SK-N-SH (cell line): ENCODE measurements around the gene IFNL3. TPM values are rescaled to one million over a fixed set of nuclear protein-coding genes. Genes with fewer than 3 reads are reported as not detected.

ENCODE experiments used
- CTCF ChIA-PET: fragments of 300-600, 350-600 bp; formaldehyde crosslinking; extraction: SDS; loops from one replicate; lab custom pipeline; 2021; lab: Yijun Ruan, JAX
- POLR2A ChIA-PET: fragments of 350-600 bp; sonication (Branson Sonifier 250); formaldehyde crosslinking; extraction: SDS; loops from one replicate; lab custom pipeline; 2020; ENCODE audit warnings: antibody characterized with exemption, inconsistent platforms; lab: Yijun Ruan, JAX
- DNase-seq: peaks from one replicate; pipeline ENCODE4 v3.0.0; 2012
- H2AFZ ChIP-seq: fragments of 200-600 bp; sonication (generic); 2 replicates; pipeline ENCODE4 v1.8.1; 2016; ENCODE audit warnings: antibody characterized with exemption, mild to moderate bottlenecking, low read depth
- H3F3A ChIP-seq: fragments of 200-600 bp; sonication (generic); replicated peaks from 2 replicates; pipeline ENCODE3; 2016; ENCODE audit warnings: antibody characterized with exemption, mild to moderate bottlenecking; ENCODE audit not compliant: insufficient read depth
- H3K27ac ChIP-seq, 2 experiments: fragments of 200-500 bp in 1 of 2; fragments of 200-600 bp in 1 of 2; sonication (Bioruptor generic) in 1 of 2; sonication (generic), shearing (Covaris generic) in 1 of 2; 2 replicates each; pipeline versions ENCODE4 v1.5.1 to v1.6.1; 2014 to 2016; ENCODE audit warnings: low read depth in 2 of 2, inconsistent platforms in 1 of 2, low read length in 1 of 2, mild to moderate bottlenecking in 1 of 2, mixed read lengths in 1 of 2
- H3K27me3 ChIP-seq: fragments of 200-600 bp; sonication (generic), shearing (Covaris generic); 2 replicates; pipeline ENCODE4 v1.6.1; 2016; ENCODE audit warnings: mixed run types; ENCODE audit not compliant: insufficient read depth
- H3K36me3 ChIP-seq, 2 experiments: fragments of 200-500 bp in 1 of 2; fragments of 200-600 bp in 1 of 2; sonication (Bioruptor generic) in 1 of 2; sonication (generic) in 1 of 2; replicated peaks in 1 of 2; 2 replicates each; pipeline versions ENCODE3 to v1.5.1; 2014 to 2016; ENCODE audit warnings: low read length in 1 of 2, mild to moderate bottlenecking in 1 of 2; ENCODE audit not compliant: insufficient read depth in 2 of 2, control insufficient read depth in 1 of 2
- H3K4me1 ChIP-seq, 2 experiments: fragments of 200-500 bp in 1 of 2; fragments of 200-600 bp in 1 of 2; sonication (Bioruptor generic) in 1 of 2; sonication (generic), shearing (Covaris generic) in 1 of 2; 2 replicates each; pipeline versions ENCODE4 v1.5.1 to v1.6.1; 2014 to 2016; ENCODE audit warnings: low read depth in 1 of 2, low read length in 1 of 2, mixed run types in 1 of 2; ENCODE audit not compliant: insufficient read depth in 2 of 2, control insufficient read depth in 1 of 2
- H3K4me2 ChIP-seq: fragments of 200-600 bp; sonication (generic), shearing (Covaris generic); 2 replicates; pipeline ENCODE4 v1.6.1; 2017; ENCODE audit warnings: mixed run types
- H3K4me3 ChIP-seq, 2 experiments: fragments of 200-500 bp in 1 of 2; fragments of 200-600 bp in 1 of 2; sonication (Bioruptor generic) in 1 of 2; sonication (generic), shearing (Covaris generic) in 1 of 2; 2 replicates each; pipeline versions ENCODE4 v1.5.1 to v1.8.1; 2014 to 2016; ENCODE audit warnings: low read depth in 2 of 2, inconsistent platforms in 1 of 2, low read length in 1 of 2, mild to moderate bottlenecking in 1 of 2, mixed read lengths in 1 of 2, moderate library complexity in 1 of 2
- H3K79me2 ChIP-seq: fragments of 200-600 bp; sonication (generic); 2 replicates; pipeline ENCODE4 v1.8.1; 2017; ENCODE audit warnings: mild to moderate bottlenecking; ENCODE audit not compliant: insufficient read depth
- H3K9ac ChIP-seq: fragments of 200-600 bp; sonication (generic); 2 replicates; pipeline ENCODE4 v1.6.1; 2017; ENCODE audit warnings: mixed run types
- H3K9me2 ChIP-seq: fragments of 200-600 bp; sonication (generic); 2 replicates; pipeline ENCODE4 v1.6.1; 2017; ENCODE audit warnings: mixed run types
- H3K9me3 ChIP-seq: fragments of 200-600 bp; sonication (generic); 2 replicates; pipeline ENCODE4 v1.6.1; 2017; ENCODE audit warnings: mixed run types, mild to moderate bottlenecking, moderate library complexity
- H4K20me1 ChIP-seq: fragments of 200-600 bp; sonication (generic); 2 replicates; pipeline ENCODE4 v1.6.1; 2017; ENCODE audit warnings: mild to moderate bottlenecking, mixed run types; ENCODE audit not compliant: insufficient read depth
- CHD2 ChIP-seq: fragments of 150-350 bp; IDR thresholded peaks from 2 replicates; pipeline ENCODE4 v1.6.1; 2018; ENCODE audit warnings: low read length; ENCODE audit not compliant: partially characterized antibody
- EP300 ChIP-seq, 2 experiments: IDR thresholded peaks; 2 replicates each; pipeline versions ENCODE4 v1.4.0 to v1.6.1; 2012; ENCODE audit warnings: borderline replicate concordance in 1 of 2, low read depth in 1 of 2, low read length in 1 of 2
- EZH2phosphoT487 ChIP-seq: fragments of 200-600 bp; sonication (generic); IDR thresholded peaks from 2 replicates; pipeline ENCODE4 v1.6.1; 2017; ENCODE audit warnings: low read depth, mixed run types, mild to moderate bottlenecking, antibody characterized with exemption, moderate library complexity, borderline replicate concordance
- FOSL2 ChIP-seq: IDR thresholded peaks from 2 replicates; pipeline ENCODE4 v1.4.0; 2012; ENCODE audit warnings: low read depth, mild to moderate bottlenecking, moderate library complexity, borderline replicate concordance
- FOXJ3 ChIP-seq: sonication (generic); formaldehyde crosslinking; IDR thresholded peaks from 2 replicates; pipeline ENCODE4 v1.5.1; 2020; ENCODE audit warnings: mild to moderate bottlenecking, missing genetic modification reagents
- GABPA ChIP-seq: IDR thresholded peaks from 2 replicates; pipeline ENCODE4 v1.4.0; 2012; ENCODE audit warnings: low read depth, mild to moderate bottlenecking
- JUND ChIP-seq: IDR thresholded peaks from 2 replicates; pipeline ENCODE4 v1.4.0; 2012
- MXI1 ChIP-seq: IDR thresholded peaks from 2 replicates; pipeline ENCODE4 v1.6.1; 2012; ENCODE audit warnings: mild to moderate bottlenecking, low read depth, low read length, improper control_type of control experiment
- NFIC ChIP-seq: IDR thresholded peaks from 2 replicates; pipeline ENCODE4 v1.4.0; 2012; ENCODE audit warnings: borderline replicate concordance
- POLR2AphosphoS5 ChIP-seq: IDR thresholded peaks from 2 replicates; pipeline ENCODE4 v1.6.1; 2012; ENCODE audit warnings: low read depth, low read length
- RAD21 ChIP-seq: IDR thresholded peaks from 2 replicates; pipeline ENCODE4 v1.6.1; 2012; ENCODE audit warnings: mild to moderate bottlenecking, low read length
- RCOR1 ChIP-seq: fragments of 150-350 bp; IDR thresholded peaks from 2 replicates; pipeline ENCODE4 v1.6.1; 2017; ENCODE audit warnings: antibody characterized with exemption, low read length
- RXRA ChIP-seq: IDR thresholded peaks from 2 replicates; pipeline ENCODE4 v1.4.0; 2012; ENCODE audit warnings: low read depth, mild to moderate bottlenecking, borderline replicate concordance
- SMC3 ChIP-seq: IDR thresholded peaks from 2 replicates; pipeline ENCODE4 v1.6.1; 2012; ENCODE audit warnings: low read depth, low read length, improper control_type of control experiment
- TAF1 ChIP-seq: IDR thresholded peaks from 2 replicates; pipeline ENCODE4 v1.6.1; 2012; ENCODE audit warnings: low read depth, mild to moderate bottlenecking, low read length, moderate library complexity, borderline replicate concordance
- TEAD4 ChIP-seq: IDR thresholded peaks from 2 replicates; pipeline ENCODE4 v1.4.0; 2012; ENCODE audit warnings: mild to moderate bottlenecking, borderline replicate concordance; ENCODE audit not compliant: insufficient read depth
- YY1 ChIP-seq: IDR thresholded peaks from 2 replicates; pipeline ENCODE4 v1.4.0; 2012; ENCODE audit warnings: low read depth, mild to moderate bottlenecking
- whole genome bisulfite sequencing: methylation state at CpG from one replicate; pipeline ENCODE4 v1.1.6; 2017; ENCODE audit warnings: low lambda C conversion rate; 5-methylcytosine and 5-hydroxymethylcytosine counted together
- polyA plus RNA-seq, 3 experiments: library from polyadenylated mRNA; depleted of rRNA; stranded (reverse); fragments of >200 nt; gene quantifications; 2 replicates each; pipeline ENCODE4 v1.2.3, GENCODE V29; 2012
- TF ChIP-seq, protein P1 (sequence below): fragments of 200-600 bp; sonication (generic); IDR thresholded peaks from 2 replicates; pipeline ENCODE4 v1.6.1; 2017; ENCODE audit warnings: antibody characterized with exemption, mild to moderate bottlenecking, moderate library complexity
- TF ChIP-seq, protein P2 (sequence below): IDR thresholded peaks from 2 replicates; pipeline ENCODE4 v1.6.1; 2012; ENCODE audit warnings: mild to moderate bottlenecking, low read depth, low read length, moderate library complexity
- TF ChIP-seq, protein P3 (sequence below): IDR thresholded peaks from 2 replicates; pipeline ENCODE4 v1.4.0; 2012; ENCODE audit warnings: low read depth, borderline replicate concordance

Gene IFNL3
- polyA plus RNA-seq, 1 of the 3 experiments (the other 2 are of a cell fraction) = not detected

DNA sequence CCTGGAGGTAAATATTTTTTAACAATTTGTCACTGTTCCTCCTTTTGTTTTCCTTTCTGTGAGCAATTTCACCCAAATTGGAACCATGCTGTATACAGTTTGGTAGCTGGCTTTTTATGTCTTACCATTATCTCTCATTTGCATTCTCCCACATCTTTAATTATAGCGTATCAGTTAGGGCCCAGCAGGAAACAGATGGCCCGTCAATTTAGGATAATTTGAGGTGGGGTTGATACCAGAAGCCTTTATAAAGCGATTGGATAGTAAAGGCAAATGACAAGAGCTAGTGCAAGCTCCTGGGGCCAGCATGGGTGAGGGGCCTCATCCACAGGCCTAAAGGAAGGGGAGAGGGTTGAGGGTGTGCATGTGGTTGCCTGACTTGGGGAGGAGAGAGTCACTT is 7.7 kb upstream of the IFNL3 start:
- no peak overlapping the region for H2AFZ ChIP-seq
- no peaks in the 10 kb centered on the region for H3K9me3 ChIP-seq
- H3K9me2 ChIP-seq = no peaks in the 10 kb centered on the region
- POLR2A ChIA-PET = no interaction called here
- H3K4me2 ChIP-seq = no peak overlapping the region
- peaks cover 4% of the 10 kb centered on the region; the same call in 1 of the 2 replicates for H3K27me3 ChIP-seq
- peaks cover 0 to 3% of the 10 kb centered on the region in 2 experiments; a peak in 1 of 4 replicates for H3K4me1 ChIP-seq
- CTCF ChIA-PET = interaction anchor here (1.1 to 1.6 kb wide), 2 partner anchors 19 to 141 kb away, joined by 3 read pairs; no protein-coding TSS in a partner anchor
- H4K20me1 ChIP-seq = no peaks in the 10 kb centered on the region
- TF ChIP-seq JUND (no peak), GABPA (no peak), RCOR1 (peak; percentile 54; the same call in 1 of the 2 replicates), RXRA (no peak)
- H3F3A ChIP-seq = no peaks in the 10 kb centered on the region
- H3K27ac ChIP-seq = no peak overlapping the region
- DNase-seq = peak; percentile 61
- WGBS = 35% methylated on average over 3 of the region's 3 CpGs
- no peak overlapping the region for H3K4me3 ChIP-seq
- H3K9ac ChIP-seq = no peak overlapping the region
- no peaks in the 10 kb centered on the region for H3K79me2 ChIP-seq
- no peaks in the 10 kb centered on the region for H3K36me3 ChIP-seq

DNA sequence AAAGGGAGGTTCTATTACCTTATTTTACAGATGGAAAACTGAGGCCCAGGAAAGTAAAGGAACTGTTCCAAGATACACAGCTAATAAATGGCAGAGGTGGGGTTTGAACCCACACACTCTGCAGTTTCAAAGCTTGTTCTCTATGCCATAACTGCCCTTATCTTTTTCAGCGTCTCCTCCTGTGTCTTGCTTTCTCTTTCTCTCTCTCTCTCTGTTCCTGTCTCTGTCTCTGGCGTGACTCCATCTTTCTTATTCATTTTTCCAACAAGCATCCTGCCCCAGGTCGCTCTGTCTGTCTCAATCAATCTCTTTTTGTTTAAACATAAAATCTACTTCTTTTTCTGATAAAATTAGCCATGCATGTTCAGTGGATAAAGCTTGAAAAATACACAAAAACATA is 7.0 kb upstream of the IFNL3 start:
- DNase-seq = no peak
- TF ChIP-seq, protein P1, sequence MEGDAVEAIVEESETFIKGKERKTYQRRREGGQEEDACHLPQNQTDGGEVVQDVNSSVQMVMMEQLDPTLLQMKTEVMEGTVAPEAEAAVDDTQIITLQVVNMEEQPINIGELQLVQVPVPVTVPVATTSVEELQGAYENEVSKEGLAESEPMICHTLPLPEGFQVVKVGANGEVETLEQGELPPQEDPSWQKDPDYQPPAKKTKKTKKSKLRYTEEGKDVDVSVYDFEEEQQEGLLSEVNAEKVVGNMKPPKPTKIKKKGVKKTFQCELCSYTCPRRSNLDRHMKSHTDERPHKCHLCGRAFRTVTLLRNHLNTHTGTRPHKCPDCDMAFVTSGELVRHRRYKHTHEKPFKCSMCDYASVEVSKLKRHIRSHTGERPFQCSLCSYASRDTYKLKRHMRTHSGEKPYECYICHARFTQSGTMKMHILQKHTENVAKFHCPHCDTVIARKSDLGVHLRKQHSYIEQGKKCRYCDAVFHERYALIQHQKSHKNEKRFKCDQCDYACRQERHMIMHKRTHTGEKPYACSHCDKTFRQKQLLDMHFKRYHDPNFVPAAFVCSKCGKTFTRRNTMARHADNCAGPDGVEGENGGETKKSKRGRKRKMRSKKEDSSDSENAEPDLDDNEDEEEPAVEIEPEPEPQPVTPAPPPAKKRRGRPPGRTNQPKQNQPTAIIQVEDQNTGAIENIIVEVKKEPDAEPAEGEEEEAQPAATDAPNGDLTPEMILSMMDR = no peak
- TF ChIP-seq MXI1 (no peak), FOXJ3 (CRISPR knock-in tag) (no peak), EZH2phosphoT487 (no peak), FOSL2 (no peak), SMC3 (no peak), RAD21 (no peak), TAF1 (no peak), YY1 (no peak), NFIC (no peak), POLR2AphosphoS5 (no peak), TEAD4 (no peak), CHD2 (no peak), EP300 (IDR thresholded peaks at IDR 0.05; ENCODE audit: borderline replicate concordance in 1 of 2, low read depth in 1 of 2, low read length in 1 of 2) (no peak)
- TF ChIP-seq, protein P2, sequence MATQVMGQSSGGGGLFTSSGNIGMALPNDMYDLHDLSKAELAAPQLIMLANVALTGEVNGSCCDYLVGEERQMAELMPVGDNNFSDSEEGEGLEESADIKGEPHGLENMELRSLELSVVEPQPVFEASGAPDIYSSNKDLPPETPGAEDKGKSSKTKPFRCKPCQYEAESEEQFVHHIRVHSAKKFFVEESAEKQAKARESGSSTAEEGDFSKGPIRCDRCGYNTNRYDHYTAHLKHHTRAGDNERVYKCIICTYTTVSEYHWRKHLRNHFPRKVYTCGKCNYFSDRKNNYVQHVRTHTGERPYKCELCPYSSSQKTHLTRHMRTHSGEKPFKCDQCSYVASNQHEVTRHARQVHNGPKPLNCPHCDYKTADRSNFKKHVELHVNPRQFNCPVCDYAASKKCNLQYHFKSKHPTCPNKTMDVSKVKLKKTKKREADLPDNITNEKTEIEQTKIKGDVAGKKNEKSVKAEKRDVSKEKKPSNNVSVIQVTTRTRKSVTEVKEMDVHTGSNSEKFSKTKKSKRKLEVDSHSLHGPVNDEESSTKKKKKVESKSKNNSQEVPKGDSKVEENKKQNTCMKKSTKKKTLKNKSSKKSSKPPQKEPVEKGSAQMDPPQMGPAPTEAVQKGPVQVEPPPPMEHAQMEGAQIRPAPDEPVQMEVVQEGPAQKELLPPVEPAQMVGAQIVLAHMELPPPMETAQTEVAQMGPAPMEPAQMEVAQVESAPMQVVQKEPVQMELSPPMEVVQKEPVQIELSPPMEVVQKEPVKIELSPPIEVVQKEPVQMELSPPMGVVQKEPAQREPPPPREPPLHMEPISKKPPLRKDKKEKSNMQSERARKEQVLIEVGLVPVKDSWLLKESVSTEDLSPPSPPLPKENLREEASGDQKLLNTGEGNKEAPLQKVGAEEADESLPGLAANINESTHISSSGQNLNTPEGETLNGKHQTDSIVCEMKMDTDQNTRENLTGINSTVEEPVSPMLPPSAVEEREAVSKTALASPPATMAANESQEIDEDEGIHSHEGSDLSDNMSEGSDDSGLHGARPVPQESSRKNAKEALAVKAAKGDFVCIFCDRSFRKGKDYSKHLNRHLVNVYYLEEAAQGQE = no peak
- TF ChIP-seq, protein P3, sequence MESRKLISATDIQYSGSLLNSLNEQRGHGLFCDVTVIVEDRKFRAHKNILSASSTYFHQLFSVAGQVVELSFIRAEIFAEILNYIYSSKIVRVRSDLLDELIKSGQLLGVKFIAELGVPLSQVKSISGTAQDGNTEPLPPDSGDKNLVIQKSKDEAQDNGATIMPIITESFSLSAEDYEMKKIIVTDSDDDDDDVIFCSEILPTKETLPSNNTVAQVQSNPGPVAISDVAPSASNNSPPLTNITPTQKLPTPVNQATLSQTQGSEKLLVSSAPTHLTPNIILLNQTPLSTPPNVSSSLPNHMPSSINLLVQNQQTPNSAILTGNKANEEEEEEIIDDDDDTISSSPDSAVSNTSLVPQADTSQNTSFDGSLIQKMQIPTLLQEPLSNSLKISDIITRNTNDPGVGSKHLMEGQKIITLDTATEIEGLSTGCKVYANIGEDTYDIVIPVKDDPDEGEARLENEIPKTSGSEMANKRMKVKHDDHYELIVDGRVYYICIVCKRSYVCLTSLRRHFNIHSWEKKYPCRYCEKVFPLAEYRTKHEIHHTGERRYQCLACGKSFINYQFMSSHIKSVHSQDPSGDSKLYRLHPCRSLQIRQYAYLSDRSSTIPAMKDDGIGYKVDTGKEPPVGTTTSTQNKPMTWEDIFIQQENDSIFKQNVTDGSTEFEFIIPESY = no peak
- ChIA-PET CTCF (interaction anchor here (1.1 to 1.6 kb wide), 2 partner anchors 20 to 141 kb away, joined by 3 read pairs; no protein-coding TSS in a partner anchor), POLR2A (no interaction called here)
- no peaks in the 10 kb centered on the region for H4K20me1 ChIP-seq
- H3F3A ChIP-seq = no peaks in the 10 kb centered on the region
- 36% methylated on average over 3 of the region's 3 CpGs for WGBS
- H3K9me3 ChIP-seq = no peaks in the 10 kb centered on the region
- no peaks in the 10 kb centered on the region for H3K9me2 ChIP-seq
- no peak overlapping the region for H3K27ac ChIP-seq
- H3K9ac ChIP-seq = no peak overlapping the region
- no peak overlapping the region for H3K4me3 ChIP-seq
- H2AFZ ChIP-seq = no peak overlapping the region
- H3K36me3 ChIP-seq = no peaks in the 10 kb centered on the region
- H3K4me2 ChIP-seq = no peak overlapping the region
- no peaks in the 10 kb centered on the region for H3K79me2 ChIP-seq
- H3K4me1 ChIP-seq = peaks cover 0 to 3% of the 10 kb centered on the region in 2 experiments; a peak in 1 of 4 replicates
- H3K27me3 ChIP-seq = peaks cover 4% of the 10 kb centered on the region; the same call in 1 of the 2 replicates
